Measurements from ENCODE around the gene HOMER2. TPM values are rescaled to one million over a fixed set of nuclear protein-coding genes. Genes with fewer than 3 reads are reported as not detected.

Gene HOMER2
- total and polyA plus RNA-seq, 2 of the 13 experiments (the other 11 are each of a cell fraction or from before 2014, with no cell fraction given): 12.9 to 14.1 TPM

DNA sequence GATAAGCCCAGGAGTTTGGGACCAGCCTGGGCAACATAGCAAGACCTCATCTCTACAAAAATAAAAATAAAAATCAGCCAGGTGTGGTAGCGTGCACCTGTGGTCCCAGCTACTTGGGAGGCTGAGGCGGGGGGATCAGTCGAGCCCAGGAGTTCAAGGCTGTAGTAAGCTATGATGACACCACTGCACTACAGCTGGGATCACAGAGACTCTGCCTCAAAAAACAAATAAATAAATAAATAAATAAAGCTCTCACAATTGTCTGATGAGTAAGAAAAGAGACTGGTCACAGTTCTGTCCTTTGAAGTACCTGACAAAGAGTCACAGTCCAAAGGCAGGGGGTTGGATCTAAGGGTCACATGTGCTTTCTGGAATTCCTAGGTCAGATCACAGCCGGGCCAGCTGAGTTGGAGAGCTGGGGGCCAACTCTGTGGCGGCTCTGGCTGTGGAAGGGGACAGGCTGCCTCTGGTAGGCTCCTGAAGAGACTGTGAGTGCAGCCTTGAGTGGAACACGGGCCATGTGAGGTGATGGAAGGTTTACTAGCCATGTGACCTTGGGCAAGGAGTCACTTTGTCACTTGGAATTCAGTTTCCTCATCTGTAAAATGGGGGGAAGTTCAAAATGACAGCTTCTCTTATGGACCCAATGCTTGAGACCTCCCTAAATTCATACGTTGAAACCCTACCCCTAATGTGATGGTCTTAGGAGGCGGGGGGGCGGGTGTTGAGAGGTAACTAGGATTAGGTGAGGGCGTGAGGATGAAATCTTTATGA is 95.9 kb downstream of the HOMER2 start (continued):
- no peak for TF ChIP-seq ZNF136 (CRISPR knock-in tag; IDR thresholded peaks at IDR 0.05; ENCODE audit: low read depth)
- TF ChIP-seq ISL2 (CRISPR knock-in tag; IDR thresholded peaks at IDR 0.05): peak; percentile 30; the same call in 1 of the 2 replicates
- TF ChIP-seq ZBTB20 (CRISPR knock-in tag; IDR thresholded peaks at IDR 0.05; ENCODE audit: borderline replicate concordance, low read depth): 0 out of 2 replicates have a peak, but pooled peaks have one; percentile 29
- peak; percentile 96 for TF ChIP-seq ZNF460 (CRISPR knock-in tag; IDR thresholded peaks at IDR 0.05; ENCODE audit: borderline replicate concordance)
- TF ChIP-seq TCF7 (IDR thresholded peaks at IDR 0.05; ENCODE audit: low read depth): peak; percentile 91
- peak; percentile 98 for TF ChIP-seq SOX5 (CRISPR knock-in tag; IDR thresholded peaks at IDR 0.05; ENCODE audit: borderline replicate concordance)
- TF ChIP-seq, protein P1, sequence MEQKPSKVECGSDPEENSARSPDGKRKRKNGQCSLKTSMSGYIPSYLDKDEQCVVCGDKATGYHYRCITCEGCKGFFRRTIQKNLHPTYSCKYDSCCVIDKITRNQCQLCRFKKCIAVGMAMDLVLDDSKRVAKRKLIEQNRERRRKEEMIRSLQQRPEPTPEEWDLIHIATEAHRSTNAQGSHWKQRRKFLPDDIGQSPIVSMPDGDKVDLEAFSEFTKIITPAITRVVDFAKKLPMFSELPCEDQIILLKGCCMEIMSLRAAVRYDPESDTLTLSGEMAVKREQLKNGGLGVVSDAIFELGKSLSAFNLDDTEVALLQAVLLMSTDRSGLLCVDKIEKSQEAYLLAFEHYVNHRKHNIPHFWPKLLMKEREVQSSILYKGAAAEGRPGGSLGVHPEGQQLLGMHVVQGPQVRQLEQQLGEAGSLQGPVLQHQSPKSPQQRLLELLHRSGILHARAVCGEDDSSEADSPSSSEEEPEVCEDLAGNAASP (CRISPR knock-in tag; IDR thresholded peaks at IDR 0.05; ENCODE audit: borderline replicate concordance): peak; percentile 48; the same call in 1 of the 2 replicates
- TF ChIP-seq, protein P2, sequence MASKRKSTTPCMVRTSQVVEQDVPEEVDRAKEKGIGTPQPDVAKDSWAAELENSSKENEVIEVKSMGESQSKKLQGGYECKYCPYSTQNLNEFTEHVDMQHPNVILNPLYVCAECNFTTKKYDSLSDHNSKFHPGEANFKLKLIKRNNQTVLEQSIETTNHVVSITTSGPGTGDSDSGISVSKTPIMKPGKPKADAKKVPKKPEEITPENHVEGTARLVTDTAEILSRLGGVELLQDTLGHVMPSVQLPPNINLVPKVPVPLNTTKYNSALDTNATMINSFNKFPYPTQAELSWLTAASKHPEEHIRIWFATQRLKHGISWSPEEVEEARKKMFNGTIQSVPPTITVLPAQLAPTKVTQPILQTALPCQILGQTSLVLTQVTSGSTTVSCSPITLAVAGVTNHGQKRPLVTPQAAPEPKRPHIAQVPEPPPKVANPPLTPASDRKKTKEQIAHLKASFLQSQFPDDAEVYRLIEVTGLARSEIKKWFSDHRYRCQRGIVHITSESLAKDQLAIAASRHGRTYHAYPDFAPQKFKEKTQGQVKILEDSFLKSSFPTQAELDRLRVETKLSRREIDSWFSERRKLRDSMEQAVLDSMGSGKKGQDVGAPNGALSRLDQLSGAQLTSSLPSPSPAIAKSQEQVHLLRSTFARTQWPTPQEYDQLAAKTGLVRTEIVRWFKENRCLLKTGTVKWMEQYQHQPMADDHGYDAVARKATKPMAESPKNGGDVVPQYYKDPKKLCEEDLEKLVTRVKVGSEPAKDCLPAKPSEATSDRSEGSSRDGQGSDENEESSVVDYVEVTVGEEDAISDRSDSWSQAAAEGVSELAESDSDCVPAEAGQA (IDR thresholded peaks at IDR 0.05; ENCODE audit: low read depth): no peak
- TF ChIP-seq, protein P2 (CRISPR knock-in tag; IDR thresholded peaks at IDR 0.05; ENCODE audit: borderline replicate concordance): no peak
- TF ChIP-seq ZMYM3 (CRISPR knock-in tag; IDR thresholded peaks at IDR 0.05): 0 out of 2 replicates have a peak, but pooled peaks have one; percentile 34
- no peak for TF ChIP-seq ATF1 (CRISPR knock-in tag; IDR thresholded peaks at IDR 0.05)
- peak; percentile 87 for TF ChIP-seq FOXP1 (IDR thresholded peaks at IDR 0.05)
- peak; percentile 94 for TF ChIP-seq FOXP1 (CRISPR knock-in tag; IDR thresholded peaks at IDR 0.05)
- TF ChIP-seq, protein P3, sequence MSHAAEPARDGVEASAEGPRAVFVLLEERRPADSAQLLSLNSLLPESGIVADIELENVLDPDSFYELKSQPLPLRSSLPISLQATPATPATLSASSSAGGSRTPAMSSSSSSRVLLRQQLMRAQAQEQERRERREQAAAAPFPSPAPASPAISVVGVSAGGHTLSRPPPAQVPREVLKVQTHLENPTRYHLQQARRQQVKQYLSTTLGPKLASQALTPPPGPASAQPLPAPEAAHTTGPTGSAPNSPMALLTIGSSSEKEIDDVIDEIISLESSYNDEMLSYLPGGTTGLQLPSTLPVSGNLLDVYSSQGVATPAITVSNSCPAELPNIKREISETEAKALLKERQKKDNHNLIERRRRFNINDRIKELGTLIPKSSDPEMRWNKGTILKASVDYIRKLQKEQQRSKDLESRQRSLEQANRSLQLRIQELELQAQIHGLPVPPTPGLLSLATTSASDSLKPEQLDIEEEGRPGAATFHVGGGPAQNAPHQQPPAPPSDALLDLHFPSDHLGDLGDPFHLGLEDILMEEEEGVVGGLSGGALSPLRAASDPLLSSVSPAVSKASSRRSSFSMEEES (CRISPR knock-in tag; IDR thresholded peaks at IDR 0.05): peak; percentile 82
- TF ChIP-seq HNF4G (IDR thresholded peaks at IDR 0.05; ENCODE audit: borderline replicate concordance, low read depth, low read length): peak; percentile 39; the same call in 1 of the 2 replicates
- TF ChIP-seq HNF4G (CRISPR knock-in tag; IDR thresholded peaks at IDR 0.05; ENCODE audit: borderline replicate concordance, low read depth): no peak
- TF ChIP-seq ASH2L (IDR thresholded peaks at IDR 0.05; ENCODE audit: insufficient read length, low read depth, low read length): peak; percentile 50
- TF ChIP-seq SALL1 (CRISPR knock-in tag; IDR thresholded peaks at IDR 0.05): 0 out of 2 replicates have a peak, but pooled peaks have one; percentile 14
- no peak for TF ChIP-seq SOX6 (IDR thresholded peaks at IDR 0.05)
- peak; percentile 96 for TF ChIP-seq SOX6 (CRISPR knock-in tag; IDR thresholded peaks at IDR 0.05)
- no peak for TF ChIP-seq MTA1 (CRISPR knock-in tag; IDR thresholded peaks at IDR 0.05; ENCODE audit: borderline replicate concordance)
- TF ChIP-seq CHD4 (IDR thresholded peaks at IDR 0.05; ENCODE audit: borderline replicate concordance, low read length): 0 out of 2 replicates have a peak, but pooled peaks have one; percentile 48
- peak; percentile 79 for TF ChIP-seq SAP130 (CRISPR knock-in tag; IDR thresholded peaks at IDR 0.05; ENCODE audit: low read depth)
